ENCODE measurements around the gene AP5B1.

GRCh38 chr11:65730461-65730860 lies 50.3 kb downstream of the AP5B1 start:
- TF ChIP-seq CTCF (IDR thresholded peaks at IDR 0.05) (no peak), POLR2A (IDR thresholded peaks at IDR 0.05) (no peak), POLR2AphosphoS5 (IDR thresholded peaks at IDR 0.05) (no peak)
